IMR-90 (cell line): Measurements from ENCODE around the gene FOLH1.
"Not testable (repeated sequence)": the region's sequence is repeated elsewhere in the genome, so short reads cannot be mapped to it uniquely, and the experiment has no call there.

Experiments used
- CEBPB ChIP-seq: IDR thresholded peaks from 2 replicates; pipeline ENCODE4 v1.6.1; 2012; ENCODE audit warnings: low read depth, low read length, improper control_type of control experiment
- CHD1 ChIP-seq: IDR thresholded peaks from 2 replicates; pipeline ENCODE4 v1.6.1; 2012; ENCODE audit warnings: low read depth, low read length, improper control_type of control experiment
- CTCF ChIP-seq: conservative IDR thresholded peaks from 2 replicates; pipeline ENCODE4 v1.5.1; 2012; ENCODE audit warnings: mild to moderate bottlenecking, low read depth, low read length, improper control_type of control experiment
- MAFK ChIP-seq: IDR thresholded peaks from 2 replicates; pipeline ENCODE4 v1.6.1; 2012; ENCODE audit warnings: low read depth, low read length, improper control_type of control experiment
- MXI1 ChIP-seq: IDR thresholded peaks from 2 replicates; pipeline ENCODE4 v1.6.1; 2012; ENCODE audit warnings: low read depth, mild to moderate bottlenecking, low read length, moderate library complexity, borderline replicate concordance
- POLR2A ChIP-seq: IDR thresholded peaks from 2 replicates; pipeline ENCODE4 v1.6.1; 2012; ENCODE audit warnings: mild to moderate bottlenecking, low read depth, low read length
- RFX5 ChIP-seq: IDR thresholded peaks from 2 replicates; pipeline ENCODE4 v1.8.0; 2012; ENCODE audit warnings: low read depth, mild to moderate bottlenecking, low read length, moderate library complexity
- SMC3 ChIP-seq: fragments of 150-350 bp; IDR thresholded peaks from 2 replicates; pipeline ENCODE4 v1.6.1; 2016; ENCODE audit warnings: low read depth, mild to moderate bottlenecking, antibody characterized with exemption, low read length, moderate library complexity

GRCh38 chr11:49233019-49233418 is 24.6 kb upstream of the FOLH1 start:
- not testable (repeated sequence) for TF ChIP-seq CTCF, MAFK, CEBPB, RFX5, MXI1, POLR2A, CHD1, SMC3
